Transverse colon (tissue), 4 donors: ENCODE results near the gene BRF1. TPM values are rescaled to one million over a fixed set of nuclear protein-coding genes. Genes with fewer than 3 reads are reported as not detected.
A peak's percentile ranks its signal among the peaks of the same experiment; 100 is the strongest.

Source experiments
- DNase-seq: peaks from one replicate; pipeline ENCODE4 v3.0.0-alpha.2; 2019
- H3K27ac ChIP-seq, 4 donors: fragments of 200-600 bp; sonication (generic); 2 replicates each; pipeline ENCODE4 v1.5.1; 2016 to 2018; ENCODE audit warnings: inconsistent platforms in 4 of 4
- H3K27me3 ChIP-seq: fragments of 200-600 bp; sonication (generic); 2 replicates; pipeline ENCODE4 v1.5.1; 2017; ENCODE audit warnings: inconsistent platforms
- H3K36me3 ChIP-seq, 4 donors: fragments of 200-600 bp; sonication (generic); 2 replicates each; pipeline ENCODE4 v1.5.1; 2017 to 2019; ENCODE audit warnings: inconsistent platforms in 4 of 4
- H3K4me1 ChIP-seq, 4 donors: fragments of 200-600 bp; sonication (generic); 2 replicates each; pipeline ENCODE4 v1.5.1; 2017 to 2020; ENCODE audit warnings: inconsistent platforms in 4 of 4
- H3K4me3 ChIP-seq, 4 donors: fragments of 200-600 bp; sonication (generic); 1 replicate in 1 of 4; 2 replicates in 3 of 4; pipeline versions ENCODE4 v1.5.1 to v1.6.1; 2017 to 2019; ENCODE audit warnings: inconsistent platforms in 4 of 4
- H3K9me3 ChIP-seq, 2 donors: fragments of 200-600 bp; sonication (generic); 2 replicates each; pipeline ENCODE4 v1.5.1; 2017 to 2019; ENCODE audit warnings: inconsistent platforms in 2 of 2
- CTCF ChIP-seq, 5 experiments: fragments of 200-600 bp in 3 of 5; fragments of 450-650 bp in 2 of 5; sonication (generic) in 3 of 5; IDR thresholded peaks; 1 replicate in 2 of 5; 2 replicates in 3 of 5; pipeline ENCODE4 v1.5.1; 2016 to 2017; ENCODE audit warnings: antibody characterized with exemption in 5 of 5, inconsistent platforms in 3 of 5, mild to moderate bottlenecking in 2 of 5, moderate library complexity in 1 of 5
- EP300 ChIP-seq: sonication (generic); formaldehyde crosslinking; IDR thresholded peaks from one replicate; pipeline ENCODE4 v1.6.1; 2017; ENCODE audit warnings: antibody characterized with exemption, low read depth
- POLR2A ChIP-seq: fragments of 450-650 bp; IDR thresholded peaks from one replicate; pipeline ENCODE4 v1.6.1; 2016; ENCODE audit warnings: antibody characterized with exemption, mild to moderate bottlenecking, moderate library complexity
- POLR2AphosphoS5 ChIP-seq, 3 donors: sonication (generic); formaldehyde crosslinking; IDR thresholded peaks; one replicate each; pipeline ENCODE4 v1.6.1; 2016; ENCODE audit warnings: antibody characterized with exemption in 3 of 3
- WGBS, 2 donors: methylation state at CpG; one replicate each; pipeline ENCODE4 v1.1.5; 2018; ENCODE audit warnings: low coverage in 1 of 2; 5-methylcytosine and 5-hydroxymethylcytosine counted together
- in situ Hi-C, 4 donors: fragments of 200-750 bp; cut with MboI; loops; one replicate each; pipeline versions ENCODE4 v1.15.0 to v1.15.1; 2017; ENCODE audit warnings: low sequenced_read_pairs in 3 of 4, low pct_ligation_motif_present in 1 of 4, low pct_unique_long_range_greater_than_20kb in 1 of 4
- intact Hi-C: fragments of 100-400 bp; cut with DNase I; formaldehyde crosslinking; loops from one replicate; pipeline ENCODE4 v1.15.1; 2023; ENCODE audit warnings: low total_unique reads
- total RNA-seq, 4 donors: library from RNA; depleted of rRNA; stranded (reverse); fragments of >200 nt; gene quantifications; one replicate each; pipeline ENCODE4 v1.1.0, GENCODE V29; 2016

BRF1 gene
- total RNA-seq, 4 donors from 2014 or later, result 36.2 to 93.9 (median 62.6) TPM

GRCh38 chr14:105181549-105182295 lies 119.1 kb downstream of the BRF1 start:
- H3K36me3 ChIP-seq, result no peaks in the 10 kb centered on the region
- in situ Hi-C loops, result no loop called here
- peaks cover 6% of the 10 kb centered on the region for H3K27me3 ChIP-seq
- TF ChIP-seq POLR2AphosphoS5 (IDR thresholded peaks at IDR 0.05) (no peak), EP300 (no peak), POLR2A (no peak), CTCF (IDR thresholded peaks at IDR 0.05) (no peak)
- peaks cover 6 to 15% (median 11%) of the 10 kb centered on the region in 4 donors for H3K4me1 ChIP-seq
- peak overlapping the region in 3 of 4 donors; percentile 51 to 60 (median 53) for H3K4me3 ChIP-seq
- H3K27ac ChIP-seq, result peak overlapping the region in 1 of 4 donors; percentile 65
- intact Hi-C loops, result no loop called here
- no peak for DNase-seq
- no peaks in the 10 kb centered on the region for H3K9me3 ChIP-seq
- WGBS, 2 donors, result 20 to 39% methylated on average over 1 to 20 of the region's 21 CpGs

DNA sequence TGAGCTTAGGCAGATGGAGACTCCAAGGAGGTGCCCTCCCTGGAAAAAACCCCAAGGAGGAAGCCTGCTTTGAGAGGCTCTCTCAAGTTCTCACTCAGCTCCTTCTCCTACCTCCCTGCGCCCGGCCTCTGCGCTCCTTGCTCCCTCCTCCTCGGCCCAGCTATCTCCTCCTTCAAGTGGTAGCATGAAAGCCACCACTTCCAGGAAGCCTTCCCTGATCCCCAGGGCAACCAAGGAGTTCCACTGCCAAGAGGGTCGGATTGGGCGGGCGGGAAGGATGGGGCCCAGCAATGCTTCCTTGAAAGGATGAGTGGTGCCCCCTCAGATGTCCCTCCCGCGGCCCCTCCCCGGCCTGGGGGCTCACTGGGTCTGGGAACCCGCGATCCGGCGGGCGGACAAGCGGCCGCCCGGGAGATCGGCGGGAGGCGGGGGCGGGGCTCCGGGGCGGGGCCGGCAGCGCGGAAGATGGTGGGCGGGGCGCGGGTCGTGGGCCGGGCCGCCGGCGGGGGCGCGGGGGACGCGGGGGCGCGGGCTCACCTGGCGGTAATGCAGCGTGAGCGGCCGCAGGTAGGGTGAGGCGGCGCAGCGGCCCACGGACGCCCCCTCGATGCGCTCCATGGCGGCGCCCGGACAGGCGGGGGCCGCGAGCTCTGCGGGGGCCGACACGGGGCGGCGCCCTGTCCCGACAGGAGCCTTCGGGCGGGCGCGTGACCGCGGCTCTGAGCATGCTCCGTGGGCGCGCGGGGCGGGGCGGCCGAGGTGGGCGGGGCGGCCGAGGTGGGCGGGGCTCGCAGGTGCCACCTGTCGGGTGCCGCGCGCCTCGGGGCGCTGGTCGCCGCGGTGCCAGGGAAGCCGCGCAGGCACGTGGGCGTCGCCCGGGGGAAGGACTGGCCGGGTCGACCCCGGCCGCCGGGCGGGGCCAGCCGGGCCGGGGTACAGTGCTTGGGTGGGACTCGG lies 119.9 kb downstream of the BRF1 start, which contains the start of gene NUDT14:
TSS of gene NUDT14 (minus strand) at position 721 of the 957 bp plus-strand sequence. CDS start at position 618, 103 bp downstream.
- in situ Hi-C loops (no loop called here), intact Hi-C loops (no loop called here)
- H3K36me3 ChIP-seq, result no peaks in the 10 kb centered on the region
- TF ChIP-seq POLR2A (no peak), POLR2AphosphoS5 (IDR thresholded peaks at IDR 0.05) (peak in 1 of 3 donors; percentile 53)
- no peaks in the 10 kb centered on the region for H3K9me3 ChIP-seq
- DNase-seq, result peak; percentile 93
- peaks cover 6% of the 10 kb centered on the region for H3K27me3 ChIP-seq
- H3K4me3 ChIP-seq, result peak within 1 kb of the TSS; percentile 28 to 60 (median 52)
- peak within 1 kb of the TSS in 3 of 4 donors; percentile 64 to 76 (median 65) for H3K27ac ChIP-seq
- H3K4me1 ChIP-seq, result peaks cover 6 to 15% (median 11%) of the 10 kb centered on the region in 4 donors
- WGBS, 2 donors, result 2% methylated on average over 46 of the region's 106 CpGs; no CpG with 5 or more reads in 1 of the 2 donors

DNA sequence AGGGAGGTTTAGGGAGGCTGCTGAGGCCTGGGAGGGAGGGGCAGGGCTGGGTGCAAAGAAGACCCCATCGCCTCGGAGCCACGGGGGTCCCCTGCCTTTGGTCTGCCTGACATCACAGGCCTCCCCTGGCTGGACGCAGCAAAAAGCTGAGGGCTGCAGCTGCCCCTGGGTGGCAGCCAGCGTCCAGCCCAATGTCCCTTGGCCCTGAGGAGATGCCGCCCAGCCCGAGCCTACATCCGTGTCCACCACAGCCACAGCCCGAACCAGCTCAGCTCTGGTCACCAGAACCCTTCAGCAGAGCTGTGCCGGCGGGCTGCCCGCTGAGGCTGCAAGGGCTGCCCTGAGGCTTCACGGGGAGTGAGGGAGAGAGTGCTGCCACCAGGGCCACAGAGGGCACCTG lies 121.6 kb downstream of the BRF1 start:
- no peak for DNase-seq
- WGBS, 2 donors, result 87% methylated on average over 10 of the region's 13 CpGs; no CpG with 5 or more reads in 1 of the 2 donors
- Histone ChIP-seq H3K4me3 (no peak overlapping the region), H3K4me1 (peaks cover 6 to 15% (median 11%) of the 10 kb centered on the region in 4 donors), H3K27me3 (no peaks in the 10 kb centered on the region), H3K9me3 (no peaks in the 10 kb centered on the region), H3K27ac (no peak overlapping the region), H3K36me3 (no peaks in the 10 kb centered on the region)
- TF ChIP-seq CTCF (IDR thresholded peaks at IDR 0.05) (no peak), POLR2AphosphoS5 (IDR thresholded peaks at IDR 0.05) (no peak), EP300 (no peak), POLR2A (no peak)
- intact Hi-C loops, result no loop called here
- in situ Hi-C loops, result no loop called here

DNA sequence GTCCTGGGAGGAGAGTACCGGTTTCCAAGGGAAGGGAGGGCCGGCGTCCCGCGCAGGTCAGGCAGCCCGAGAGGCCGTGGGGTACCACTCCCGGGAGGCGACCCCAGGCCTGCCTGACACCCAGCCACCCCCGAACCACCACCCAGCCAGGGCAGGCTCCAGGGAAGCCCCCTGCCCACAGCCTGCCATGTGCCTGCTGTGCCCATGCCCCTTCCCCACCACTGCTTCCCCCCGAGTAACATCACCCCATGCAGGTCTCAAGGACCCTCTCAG lies 122.0 kb downstream of the BRF1 start:
- H3K9me3 ChIP-seq, result no peaks in the 10 kb centered on the region
- no peak overlapping the region for H3K4me3 ChIP-seq
- no peak for DNase-seq
- no peak overlapping the region for H3K27ac ChIP-seq
- intact Hi-C loops (no loop called here), in situ Hi-C loops (no loop called here)
- peaks cover 6 to 15% (median 11%) of the 10 kb centered on the region in 4 donors for H3K4me1 ChIP-seq
- TF ChIP-seq POLR2A (no peak), CTCF (IDR thresholded peaks at IDR 0.05) (no peak), EP300 (no peak), POLR2AphosphoS5 (IDR thresholded peaks at IDR 0.05) (no peak)
- WGBS, 2 donors, result 94% methylated on average over 11 of the region's 11 CpGs; no CpG with 5 or more reads in 1 of the 2 donors
- H3K36me3 ChIP-seq, result no peaks in the 10 kb centered on the region
- no peaks in the 10 kb centered on the region for H3K27me3 ChIP-seq
